Measurements from ENCODE around the gene PPM1E. TPM values are rescaled to one million over a fixed set of nuclear protein-coding genes. Genes with fewer than 3 reads are reported as not detected.

The PPM1E gene
- total RNA-seq, 1 donor: under 0.01 TPM

GRCh38 chr17:58902322-58902721 lies 146.7 kb downstream of the PPM1E start:
- TF ChIP-seq CTCF (IDR thresholded peaks at IDR 0.05; ENCODE audit: insufficient read depth, low read depth, low read length): no peak
- DNase-seq (ENCODE audit: low read depth): no peak

GRCh38 chr17:58911741-58912343 lies 156.2 kb downstream of the PPM1E start:
- no peak for TF ChIP-seq CTCF (IDR thresholded peaks at IDR 0.05; ENCODE audit: insufficient read depth, low read depth, low read length)
- no peak overlapping the region for H3K4me3 ChIP-seq (ENCODE audit: low read depth, low read length)
- no peak for DNase-seq (ENCODE audit: low read depth)

More at GRCh38 chr17:58902322-58902721, 146.7 kb downstream of the PPM1E start:
- no peak overlapping the region for H3K4me3 ChIP-seq (ENCODE audit: low read depth, low read length)

GRCh38 chr17:58913552-58913951 lies 157.9 kb downstream of the PPM1E start:
- H3K4me3 ChIP-seq (ENCODE audit: low read depth, low read length): no peak overlapping the region
- no peak for TF ChIP-seq CTCF (IDR thresholded peaks at IDR 0.05; ENCODE audit: insufficient read depth, low read depth, low read length)
- DNase-seq (ENCODE audit: low read depth): no peak

DNA sequence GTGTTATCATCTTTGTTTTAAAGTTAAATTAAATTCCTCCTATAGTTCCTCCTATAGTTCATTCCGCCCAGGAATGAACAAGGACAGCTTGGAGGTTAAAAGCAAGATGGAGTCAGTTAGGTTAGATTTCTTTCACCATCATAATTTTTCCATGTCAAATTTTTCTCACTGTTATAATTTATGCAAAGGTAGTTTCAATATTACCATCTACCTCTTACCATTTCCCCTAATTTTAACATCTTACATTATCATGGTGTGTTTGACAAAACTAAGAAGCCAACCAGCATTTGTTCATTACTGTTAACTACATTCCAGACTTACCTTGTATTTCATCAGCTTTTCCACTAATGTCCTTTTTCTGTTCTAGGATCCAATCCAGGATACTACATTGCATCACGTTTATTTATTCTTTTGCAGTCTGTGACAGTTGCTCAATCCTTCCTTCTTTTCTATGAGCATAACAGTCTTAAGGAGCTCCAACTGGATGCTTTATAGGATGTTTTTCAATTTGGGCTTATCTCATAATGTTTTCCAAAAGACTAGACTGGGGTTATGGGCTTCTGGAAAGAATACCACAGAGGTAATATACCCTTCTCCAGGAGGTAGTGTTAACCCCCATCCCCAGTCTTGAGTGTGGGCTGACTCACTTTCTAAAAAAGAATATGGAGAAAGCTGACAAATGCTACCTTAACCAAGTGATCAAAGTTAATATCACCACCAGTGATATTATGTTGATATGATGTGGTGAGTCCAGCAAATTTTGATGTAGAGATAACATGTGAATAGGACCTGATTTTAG lies 158.5 kb downstream of the PPM1E start:
- H3K4me3 ChIP-seq (ENCODE audit: low read depth, low read length): no peak overlapping the region
- TF ChIP-seq CTCF (IDR thresholded peaks at IDR 0.05; ENCODE audit: insufficient read depth, low read depth, low read length): no peak
- DNase-seq (ENCODE audit: low read depth): peak; percentile 75

DNA sequence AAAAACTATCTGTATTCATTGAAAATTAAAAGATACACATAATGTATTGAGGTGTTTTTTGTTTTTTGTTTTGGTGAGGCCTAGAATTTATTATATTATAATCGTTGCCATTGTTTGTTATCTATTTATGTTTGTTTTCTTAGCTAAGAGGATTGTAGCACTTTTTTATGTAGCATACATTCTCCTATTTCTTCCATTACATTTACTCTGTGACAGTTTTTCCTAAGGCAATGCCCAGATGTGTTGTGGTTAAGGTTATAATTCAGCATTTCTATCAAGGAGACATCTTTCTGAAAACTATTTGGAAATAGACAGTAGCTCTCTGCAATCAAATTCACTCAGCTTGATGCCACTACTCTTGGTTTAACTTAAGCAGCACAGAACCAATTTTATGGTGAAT lies 161.6 kb downstream of the PPM1E start:
- no peak overlapping the region for H3K4me3 ChIP-seq (ENCODE audit: low read depth, low read length)
- no peak for TF ChIP-seq CTCF (IDR thresholded peaks at IDR 0.05; ENCODE audit: insufficient read depth, low read depth, low read length)
- DNase-seq (ENCODE audit: low read depth): no peak

GRCh38 chr17:58918072-58918471 lies 162.4 kb downstream of the PPM1E start:
- TF ChIP-seq CTCF (IDR thresholded peaks at IDR 0.05; ENCODE audit: insufficient read depth, low read depth, low read length): no peak
- H3K4me3 ChIP-seq (ENCODE audit: low read depth, low read length): no peak overlapping the region

More at GRCh38 chr17:58918072-58918471, 162.4 kb downstream of the PPM1E start:
- no peak for DNase-seq (ENCODE audit: low read depth)

Measured in fibroblast of villous mesenchyme (primary cell).